Nephron progenitor cell (in vitro differentiated cells): ENCODE data around the gene ULK3.
A peak's percentile ranks its signal among the peaks of the same experiment; 100 is the strongest.

Experiments used
- DNase-seq: peaks from one replicate; pipeline ENCODE4 v3.0.0; 2021
- H3K27ac Mint-ChIP-seq: 2 replicates; pipeline ENCODE4 v1.8.0; 2021; ENCODE audit warnings: mild to moderate bottlenecking, moderate library complexity, mixed read lengths
- H3K27me3 Mint-ChIP-seq: 2 replicates; pipeline ENCODE4 v1.8.0; 2021; ENCODE audit warnings: mild to moderate bottlenecking, low read depth, mixed read lengths; ENCODE audit not compliant: poor library complexity
- H3K36me3 Mint-ChIP-seq: 2 replicates; pipeline ENCODE4 v1.8.0; 2021; ENCODE audit warnings: low read depth, mixed read lengths
- H3K4me1 Mint-ChIP-seq: 2 replicates; pipeline ENCODE4 v1.8.0; 2021; ENCODE audit warnings: mixed read lengths
- H3K4me3 Mint-ChIP-seq: 2 replicates; pipeline ENCODE4 v1.8.0; 2021; ENCODE audit warnings: mild to moderate bottlenecking, moderate library complexity, mixed read lengths
- H3K9me3 Mint-ChIP-seq: 2 replicates; pipeline ENCODE4 v1.8.0; 2021; ENCODE audit warnings: mild to moderate bottlenecking, moderate library complexity, mixed read lengths
- CTCF ChIP-seq: fragments of 200-600 bp; sonication (generic); IDR thresholded peaks from 2 replicates; pipeline ENCODE4 v1.5.0; 2021; ENCODE audit warnings: antibody characterized with exemption

The ULK3 gene

GRCh38 chr15:74808078-74808839, 34.7 kb downstream of the ULK3 start:
- DNase-seq = no peak
- H3K27ac Mint-ChIP-seq = no peak overlapping the region
- H3K9me3 Mint-ChIP-seq = no peaks in the 10 kb centered on the region
- TF ChIP-seq CTCF = no peak
- H3K36me3 Mint-ChIP-seq = peaks cover 12% of the 10 kb centered on the region
- peaks cover 6% of the 10 kb centered on the region for H3K27me3 Mint-ChIP-seq
- no peak overlapping the region for H3K4me3 Mint-ChIP-seq
- H3K4me1 Mint-ChIP-seq = peaks cover 11% of the 10 kb centered on the region

GRCh38 chr15:74807282-74807681, 35.7 kb downstream of the ULK3 start:
- Mint-ChIP-seq H3K27ac (no peak overlapping the region), H3K27me3 (peaks cover 6% of the 10 kb centered on the region), H3K36me3 (peaks cover 12% of the 10 kb centered on the region), H3K4me1 (peaks cover 11% of the 10 kb centered on the region), H3K9me3 (no peaks in the 10 kb centered on the region), H3K4me3 (no peak overlapping the region)
- no peak for DNase-seq
- no peak for TF ChIP-seq CTCF

- Mint-ChIP-seq H3K4me1 (peaks cover 11% of the 10 kb centered on the region), H3K27ac (peak overlapping the region; percentile 1), H3K36me3 (peaks cover 17% of the 10 kb centered on the region), H3K27me3 (peaks cover 6% of the 10 kb centered on the region), H3K9me3 (no peaks in the 10 kb centered on the region), H3K4me3 (no peak overlapping the region)
- no peak for TF ChIP-seq CTCF
- DNase-seq = no peak
Observed at GRCh38 chr15:74804935-74805334, 38.0 kb downstream of the ULK3 start.

- Mint-ChIP-seq H3K9me3 (no peaks in the 10 kb centered on the region), H3K27me3 (peaks cover 3% of the 10 kb centered on the region)
Observed at GRCh38 chr15:74802862-74803447, 40.0 kb downstream of the ULK3 start.

GRCh38 chr15:74802290-74802689, 40.7 kb downstream of the ULK3 start:
- Mint-ChIP-seq H3K27me3 (peaks cover 3% of the 10 kb centered on the region), H3K4me3 (no peak overlapping the region), H3K36me3 (peaks cover 17% of the 10 kb centered on the region), H3K4me1 (no peaks in the 10 kb centered on the region), H3K27ac (no peak overlapping the region), H3K9me3 (no peaks in the 10 kb centered on the region)
- DNase-seq = no peak
- no peak for TF ChIP-seq CTCF

More at GRCh38 chr15:74802862-74803447, 40.0 kb downstream of the ULK3 start:
- no peak overlapping the region for H3K27ac Mint-ChIP-seq
- peaks cover 17% of the 10 kb centered on the region for H3K36me3 Mint-ChIP-seq
- H3K4me3 Mint-ChIP-seq = no peak overlapping the region
- no peak for DNase-seq
- no peaks in the 10 kb centered on the region for H3K4me1 Mint-ChIP-seq
- no peak for TF ChIP-seq CTCF
